NCI-H2081 treated with DMSO at 0.1 percent for 48 hours (cell line): Measurements from ENCODE around the gene DUS1L.

Experiments used
- DNase-seq: peaks from one replicate; lab custom pipeline; 2025; lab: John Stamatoyannopoulos, UW

The DUS1L gene

DNA sequence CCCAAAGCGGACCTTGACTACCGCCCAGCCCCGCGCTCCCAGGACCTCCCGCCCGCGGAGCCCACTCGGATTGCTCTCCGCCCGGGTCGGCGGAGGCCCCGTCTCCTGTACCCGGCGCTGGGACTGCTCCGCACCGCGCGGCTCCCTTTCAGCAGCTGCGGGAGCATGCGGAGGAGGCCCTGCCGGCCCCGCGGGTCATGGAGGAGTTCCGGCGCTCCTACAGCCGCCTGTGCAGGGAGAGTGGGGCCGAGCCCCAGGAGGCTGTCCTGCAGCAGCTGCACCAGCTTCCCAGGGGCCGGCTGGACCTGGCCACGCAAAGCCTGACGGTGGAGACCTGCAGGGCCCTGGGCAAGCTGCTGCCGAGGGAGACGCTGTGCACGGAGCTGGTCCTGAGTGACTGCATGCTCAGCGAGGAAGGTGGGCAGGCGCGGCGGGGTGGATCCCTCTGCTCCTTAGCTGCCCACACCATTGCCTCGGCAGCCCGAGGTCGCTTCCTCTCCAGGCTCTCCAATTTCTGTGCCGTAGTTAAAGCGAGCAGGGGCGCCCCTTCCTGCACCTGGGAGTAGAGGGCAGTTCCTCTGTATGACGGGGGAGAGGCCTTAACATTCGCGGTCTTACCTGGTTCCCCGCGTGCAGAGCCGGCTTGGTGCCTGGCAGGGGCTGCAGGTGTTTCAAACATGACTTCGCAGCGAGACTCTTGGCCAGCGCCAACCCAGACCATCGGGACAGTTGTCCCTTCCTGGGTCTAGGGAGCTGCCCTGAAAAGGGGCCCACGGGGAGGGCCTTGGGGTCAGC lies 42.0 kb downstream of the DUS1L start:
- DNase-seq = no peak

DNA sequence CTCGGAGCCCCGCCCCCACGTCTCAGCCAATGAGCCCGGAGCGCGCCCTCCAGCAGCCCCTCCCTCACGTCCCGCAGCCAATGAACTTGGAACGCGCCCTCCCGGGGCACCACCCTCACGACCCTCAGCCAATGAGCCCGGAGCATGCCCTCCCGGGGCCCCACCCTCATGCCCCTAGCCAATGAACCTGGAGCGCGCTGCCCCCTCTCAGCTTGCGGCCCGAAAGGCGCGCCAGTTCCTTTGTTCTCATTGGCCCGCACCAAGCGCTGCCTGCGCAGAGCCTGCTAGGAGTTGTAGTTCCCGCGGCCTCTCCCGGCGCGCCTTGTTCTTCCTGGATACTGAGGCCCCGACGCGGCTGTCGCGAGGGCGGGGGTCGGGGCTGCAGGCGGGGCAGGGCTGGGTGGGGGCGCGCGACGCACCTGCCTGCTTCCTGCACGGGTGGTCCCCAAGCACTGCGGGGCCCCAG lies 42.6 kb downstream of the DUS1L start, which contains the start of gene LRRC45:
Gene LRRC45 (plus strand): TSS at position 325 of the 466 bp plus-strand sequence. CDS start 339 bp downstream, outside the sequence.
- DNase-seq = peak; percentile 98

DNA sequence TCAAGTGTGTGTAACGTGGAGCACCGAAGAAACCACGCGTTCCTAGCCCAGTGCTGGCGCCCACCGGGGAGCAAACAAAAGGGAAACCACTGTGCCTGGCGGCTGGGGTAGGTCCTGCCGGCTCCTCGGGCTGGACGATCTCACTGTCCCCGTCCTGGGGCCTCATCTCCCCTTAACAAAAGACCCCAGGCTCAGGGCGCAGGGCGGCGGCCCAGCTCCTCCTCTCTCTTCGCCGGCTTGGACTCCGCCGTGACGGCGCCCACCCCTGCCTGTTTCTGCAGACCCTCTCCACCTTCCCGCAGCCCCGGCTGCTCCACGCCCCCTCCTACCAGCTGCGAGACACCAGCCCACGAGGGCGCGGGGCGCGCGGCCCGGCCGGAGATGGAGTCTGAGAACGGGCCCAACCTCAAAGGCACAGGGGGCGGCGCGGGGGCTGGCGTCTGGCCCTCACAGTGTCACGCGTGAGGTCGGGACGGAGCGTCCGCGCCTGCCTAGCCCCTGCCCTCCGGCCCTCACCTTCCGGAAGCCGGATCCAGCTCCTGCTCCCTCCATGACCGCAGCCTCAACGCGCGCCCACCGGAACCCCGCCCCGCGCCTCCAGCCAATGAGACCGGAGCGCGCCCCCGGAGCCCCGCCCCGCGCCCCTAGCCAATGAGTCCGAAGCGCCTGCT lies 43.2 kb downstream of the DUS1L start, which contains the start of gene CENPX:
Gene CENPX (minus strand): TSS at position 569 of the 671 bp plus-strand sequence. CDS start 17 bp downstream, at position 552.
- no peak for DNase-seq

GRCh38 chr17:82021900-82022309 lies 43.7 kb downstream of the DUS1L start:
- no peak for DNase-seq

GRCh38 chr17:82021107-82021899 lies 44.3 kb downstream of the DUS1L start:
- DNase-seq = no peak

- DNase-seq = no peak
Observed at GRCh38 chr17:82020572-82021106, 45.0 kb downstream of the DUS1L start.

DNA sequence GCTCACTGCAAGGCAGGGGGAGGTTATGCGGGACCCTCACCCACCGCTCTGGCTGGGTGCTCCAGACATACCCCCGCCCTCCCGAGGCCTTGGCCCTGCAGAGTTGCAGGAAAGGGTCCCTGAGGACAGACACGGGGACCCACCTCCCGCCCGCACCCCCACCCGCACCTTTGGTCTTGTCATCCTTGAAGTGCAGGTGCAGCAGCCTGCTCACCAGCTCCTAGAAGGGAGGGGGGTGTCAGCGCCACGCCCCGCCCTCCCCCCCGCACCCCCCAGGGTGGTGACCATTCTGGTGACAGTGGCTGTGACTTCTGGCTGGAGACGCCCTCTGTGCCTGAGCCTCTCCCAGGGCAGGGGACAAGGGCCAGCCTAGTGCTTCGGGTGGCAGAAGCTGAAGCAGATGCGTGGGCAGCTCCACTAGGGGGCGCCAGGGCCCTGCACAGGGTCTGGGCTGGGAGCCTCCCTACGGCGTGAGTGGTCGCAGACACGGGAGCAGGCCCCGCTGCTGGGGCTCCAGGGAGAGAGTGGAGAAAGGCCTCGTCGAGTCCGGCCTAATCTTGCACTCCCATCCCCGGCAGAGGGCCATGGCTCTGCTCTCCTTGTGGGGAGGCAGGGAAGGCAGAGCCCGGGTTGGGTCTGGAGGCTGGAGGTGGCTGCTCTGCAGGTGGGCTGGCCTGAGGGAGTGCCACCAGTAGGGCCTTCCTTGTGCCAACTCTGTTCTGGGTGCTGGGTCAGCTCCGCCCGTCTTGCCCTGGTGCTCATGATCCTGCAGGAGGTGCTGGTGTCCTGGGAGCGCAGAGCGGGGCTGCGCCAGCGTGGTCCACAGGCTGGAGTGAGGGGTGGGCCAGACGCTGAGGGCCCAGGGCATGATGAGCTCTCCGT lies 45.7 kb downstream of the DUS1L start:
- DNase-seq = no peak

DNA sequence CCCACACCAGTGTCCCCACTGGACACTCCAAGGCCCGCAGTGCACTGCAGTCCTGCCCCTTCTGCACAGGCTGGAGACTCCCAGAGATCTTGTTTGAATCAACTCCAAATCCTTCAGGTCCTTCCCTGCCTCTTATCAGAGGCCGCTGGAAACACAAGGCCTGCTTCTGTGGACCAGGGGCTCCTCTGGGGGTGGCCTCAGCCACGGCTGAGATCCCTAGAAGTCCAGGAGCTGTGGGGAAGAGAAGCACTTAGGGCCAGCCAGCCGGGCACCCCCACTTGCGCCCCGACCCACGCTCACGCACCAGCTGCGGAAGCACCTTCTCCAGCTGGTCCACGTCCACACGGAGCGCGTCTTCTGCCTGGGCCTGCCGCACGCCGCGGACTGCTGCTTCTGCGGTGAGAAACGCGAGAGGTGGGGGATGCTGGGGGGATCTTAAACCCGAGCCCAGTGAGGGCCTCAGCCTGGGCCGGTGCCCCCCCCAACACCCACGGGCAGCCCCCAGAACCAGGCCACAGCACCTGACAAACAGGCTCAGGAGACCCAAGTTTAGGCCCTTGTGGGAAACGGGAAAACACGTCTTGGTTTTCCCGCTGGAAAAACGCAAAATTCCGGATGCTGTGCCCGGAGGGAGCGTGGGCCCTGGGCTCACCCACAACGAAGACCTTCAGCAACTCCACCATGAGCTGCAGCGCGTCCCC lies 46.5 kb downstream of the DUS1L start:
- DNase-seq = no peak

DNA sequence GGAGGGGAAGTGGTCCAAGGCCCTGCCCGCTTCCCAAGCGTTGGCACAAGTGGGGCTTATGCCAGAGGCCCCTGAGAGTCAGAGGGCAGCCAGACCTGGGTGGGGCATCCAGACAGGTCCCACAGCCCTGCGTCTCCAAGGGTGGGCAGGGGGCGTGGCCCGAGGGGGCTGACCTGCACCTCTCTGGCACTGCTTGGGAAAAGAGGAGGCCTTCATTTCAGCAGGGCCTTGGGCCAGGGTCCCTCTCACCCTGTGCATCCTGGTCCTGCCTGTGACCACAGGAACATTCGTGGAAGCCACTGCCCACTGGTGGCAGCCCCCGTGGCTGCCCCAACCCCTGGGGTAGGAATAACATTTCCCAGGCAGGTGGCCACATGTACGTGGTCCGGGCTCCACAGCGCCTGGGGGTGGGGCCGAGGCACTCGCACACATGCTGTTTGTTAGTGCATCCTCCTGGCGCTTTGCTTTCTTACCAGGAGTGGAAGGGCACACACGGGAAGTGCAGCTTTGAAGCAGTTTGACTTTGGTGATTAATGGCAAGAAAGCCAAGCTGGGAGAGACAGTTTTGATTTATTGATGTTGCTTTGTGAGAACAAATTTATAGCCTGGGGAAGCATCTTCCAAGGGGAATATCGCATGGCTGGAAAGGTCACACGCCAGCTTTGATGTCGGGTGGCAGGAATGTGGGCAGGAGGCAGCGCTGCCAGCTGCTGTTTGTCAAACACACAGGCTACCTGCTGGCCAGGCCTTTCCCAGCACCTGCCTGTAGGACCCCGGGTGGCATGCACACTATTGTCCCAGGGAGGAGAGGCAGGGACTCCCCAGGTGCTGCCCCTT lies 47.2 kb downstream of the DUS1L start:
- DNase-seq = peak; percentile 67

GRCh38 chr17:82017612-82018151 lies 47.9 kb downstream of the DUS1L start:
- no peak for DNase-seq

DNA sequence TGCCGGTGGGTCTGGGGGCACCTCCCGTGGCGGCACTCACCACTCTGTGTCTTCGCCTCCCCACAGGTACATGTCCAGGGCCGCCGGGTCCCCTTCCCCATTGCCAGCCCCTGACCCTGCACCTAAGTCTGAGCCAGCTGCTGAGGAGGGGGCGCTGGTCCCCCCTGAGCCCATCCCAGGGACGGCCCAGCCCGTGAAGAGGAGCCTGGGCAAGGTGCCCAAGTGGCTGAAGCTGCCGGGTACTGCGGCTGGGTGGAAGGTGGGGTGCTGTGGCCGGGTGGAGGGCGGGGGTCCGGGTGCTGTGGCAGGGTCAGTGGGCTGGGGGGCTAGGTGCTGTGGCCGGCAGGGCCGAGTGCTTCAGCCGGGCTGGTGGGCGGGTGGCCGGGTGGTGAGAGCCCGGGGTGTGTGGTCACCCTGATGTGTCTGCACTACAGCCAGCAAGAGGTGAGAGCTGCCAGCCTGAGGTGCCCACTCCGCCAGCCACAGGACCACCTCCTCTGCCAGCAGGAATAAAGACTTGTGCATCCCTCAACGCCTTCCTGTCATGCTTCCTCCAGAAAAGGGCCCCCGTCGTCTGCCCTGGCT lies 48.6 kb downstream of the DUS1L start:
- no peak for DNase-seq

DNA sequence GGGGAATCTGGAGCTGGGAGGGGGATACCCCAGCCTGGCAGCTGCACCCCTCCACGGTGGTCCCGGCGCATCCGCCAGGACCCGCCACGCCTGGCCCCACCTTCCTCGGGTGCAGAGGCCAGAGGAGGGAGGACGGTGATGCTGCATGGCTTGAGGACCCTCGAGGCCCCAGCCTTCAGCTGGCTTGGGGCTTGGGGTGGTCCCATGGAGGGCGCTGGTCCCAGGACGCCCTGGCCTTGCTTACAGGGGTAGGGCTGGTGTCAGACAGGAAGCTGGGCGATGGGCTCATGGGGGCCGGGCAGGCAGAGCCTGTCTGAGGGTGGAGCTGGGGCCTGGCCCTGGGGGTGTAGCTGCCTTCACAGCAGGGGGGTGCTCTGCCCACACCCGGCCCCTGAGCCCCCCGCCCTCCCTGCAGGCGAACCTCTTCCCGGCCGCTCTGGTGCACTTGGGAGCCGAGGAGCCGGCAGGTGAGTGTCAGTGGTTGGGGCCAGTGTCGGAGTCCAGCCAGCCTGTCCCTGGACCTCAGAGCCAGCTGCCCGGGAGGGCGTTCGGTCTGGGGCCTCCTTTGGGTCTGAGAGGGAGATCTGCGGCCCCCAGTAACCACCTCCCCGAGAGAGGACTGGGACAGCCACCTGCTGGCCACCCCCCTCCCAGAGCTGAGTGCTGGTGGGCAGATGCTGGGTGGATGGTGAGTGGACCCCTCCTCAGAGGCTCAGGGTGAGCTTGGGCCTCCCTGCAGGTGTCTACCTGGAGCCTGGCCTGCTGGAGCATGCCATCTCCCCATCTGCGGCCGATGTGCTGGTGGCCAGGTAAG lies 49.3 kb downstream of the DUS1L start:
- DNase-seq = no peak

- DNase-seq = no peak
Observed at GRCh38 chr17:82015311-82015971, 50.2 kb downstream of the DUS1L start.

DNA sequence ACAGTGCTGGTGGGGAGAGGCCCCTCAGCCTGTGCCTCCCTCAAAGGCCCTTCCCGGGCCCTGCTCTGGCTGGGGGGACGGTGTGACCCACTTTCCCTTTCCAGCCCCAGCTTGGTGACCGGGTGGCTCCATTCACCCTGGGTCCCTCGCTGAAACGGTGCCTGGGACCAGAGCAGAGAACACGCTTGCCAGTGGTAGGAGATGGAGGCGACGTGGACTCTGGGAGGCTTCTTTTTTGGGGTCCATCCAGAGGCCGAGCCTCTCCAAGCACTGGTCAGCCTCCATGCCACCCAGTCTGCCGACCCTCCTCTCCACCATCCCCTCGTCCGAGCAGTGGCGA lies 50.7 kb downstream of the DUS1L start:
- no peak for DNase-seq

GRCh38 chr17:82014432-82014831 lies 51.2 kb downstream of the DUS1L start:
- no peak for DNase-seq

DNA sequence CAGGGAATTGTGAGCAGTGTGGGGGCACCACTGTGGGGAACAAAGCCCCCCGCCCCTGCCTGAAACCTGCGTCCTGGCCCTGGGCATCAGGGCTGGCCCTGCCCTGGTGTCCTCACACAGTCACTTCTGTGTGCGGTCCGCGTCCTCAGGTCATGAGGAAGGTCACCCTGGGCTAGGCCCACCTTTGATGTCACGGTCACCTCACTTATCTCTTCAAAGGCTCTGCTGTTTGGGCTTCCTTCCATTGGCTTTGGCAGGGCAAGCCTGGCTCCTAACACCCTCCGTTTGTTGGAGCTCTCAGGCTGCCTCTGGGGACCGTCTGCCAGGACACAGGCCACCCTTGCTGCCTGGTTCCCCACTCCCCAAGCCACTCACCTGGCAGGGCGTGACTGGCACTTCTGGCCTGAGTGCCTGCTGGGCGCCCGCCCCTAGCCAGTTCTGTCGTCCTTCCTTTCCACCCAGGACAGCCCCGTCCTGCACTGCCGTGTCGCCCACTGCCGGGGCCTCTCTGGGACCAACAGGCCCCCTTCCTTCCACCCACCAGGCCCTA lies 51.8 kb downstream of the DUS1L start:
- no peak for DNase-seq

GRCh38 chr17:82013341-82013740 lies 52.3 kb downstream of the DUS1L start:
- DNase-seq = no peak
